ENCODE data around the gene TAF12.

GRCh38 chr1:28592321-28593071 lies 50.4 kb downstream of the TAF12 start:
- TF ChIP-seq POLR2AphosphoS5 (IDR thresholded peaks at IDR 0.05) (no peak), CTCF (IDR thresholded peaks at IDR 0.05) (no peak), POLR2A (IDR thresholded peaks at IDR 0.05) (no peak)
